Activated gamma-delta T cell (primary cell): ENCODE data around the gene CEP72.
A peak's percentile ranks its signal among the peaks of the same experiment; 100 is the strongest.
"Not testable (repeated sequence)": the region's sequence is repeated elsewhere in the genome, so short reads cannot be mapped to it uniquely, and the experiment has no call there.

Experiments
- DNase-seq: peaks from one replicate; lab custom pipeline; 2025; lab: John Stamatoyannopoulos, UW
- total RNA-seq, 2 donors: gene quantifications; one replicate each; lab custom pipeline; 2026; lab: John Stamatoyannopoulos, UW

CEP72 gene
- 12.8 to 12.9 reads per million in 2 donors for total RNA-seq

DNA sequence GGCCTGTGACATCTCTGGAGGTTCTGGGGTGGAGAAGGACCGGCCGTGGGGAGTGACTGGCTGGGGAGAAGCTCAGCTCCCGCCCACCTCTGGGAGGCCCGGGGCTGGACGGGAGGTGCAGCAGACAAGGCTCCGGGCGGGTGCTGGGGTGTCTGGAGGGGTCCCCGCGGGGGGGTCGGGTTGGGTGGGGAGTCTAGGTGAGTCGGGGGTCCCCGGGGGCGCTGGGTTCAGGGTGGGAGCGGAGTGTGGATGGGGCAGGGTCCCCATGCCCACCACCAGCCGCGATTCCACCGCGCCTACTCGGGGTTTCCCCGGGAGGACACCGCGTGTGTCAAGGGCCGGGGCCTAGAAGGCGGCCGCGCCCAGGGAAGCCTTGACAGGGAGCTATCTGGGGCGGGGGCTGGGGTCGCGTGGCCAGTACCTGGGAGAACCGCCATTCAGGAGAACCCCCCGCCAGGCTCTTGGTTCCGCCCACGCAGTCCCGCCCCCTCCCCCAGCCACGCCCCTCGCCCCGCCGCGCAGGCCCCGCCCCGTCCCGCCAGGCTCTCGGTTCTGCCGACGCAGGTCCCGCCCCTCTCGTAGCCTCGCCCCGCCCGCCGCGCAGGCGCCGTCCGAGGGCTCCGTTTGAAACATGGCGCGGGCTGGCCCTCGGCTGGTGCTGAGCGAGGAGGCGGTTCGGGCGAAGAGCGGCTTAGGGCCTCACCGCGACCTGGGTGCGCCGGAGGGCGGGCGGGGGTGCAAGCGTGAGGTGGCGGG, at the start of gene CEP72:
Gene CEP72, plus strand, starts transcription at position 610 of the 756 bp plus-strand sequence. Its CDS starts 22 bp downstream, at position 632.
- DNase-seq: peak; percentile 91

DNA sequence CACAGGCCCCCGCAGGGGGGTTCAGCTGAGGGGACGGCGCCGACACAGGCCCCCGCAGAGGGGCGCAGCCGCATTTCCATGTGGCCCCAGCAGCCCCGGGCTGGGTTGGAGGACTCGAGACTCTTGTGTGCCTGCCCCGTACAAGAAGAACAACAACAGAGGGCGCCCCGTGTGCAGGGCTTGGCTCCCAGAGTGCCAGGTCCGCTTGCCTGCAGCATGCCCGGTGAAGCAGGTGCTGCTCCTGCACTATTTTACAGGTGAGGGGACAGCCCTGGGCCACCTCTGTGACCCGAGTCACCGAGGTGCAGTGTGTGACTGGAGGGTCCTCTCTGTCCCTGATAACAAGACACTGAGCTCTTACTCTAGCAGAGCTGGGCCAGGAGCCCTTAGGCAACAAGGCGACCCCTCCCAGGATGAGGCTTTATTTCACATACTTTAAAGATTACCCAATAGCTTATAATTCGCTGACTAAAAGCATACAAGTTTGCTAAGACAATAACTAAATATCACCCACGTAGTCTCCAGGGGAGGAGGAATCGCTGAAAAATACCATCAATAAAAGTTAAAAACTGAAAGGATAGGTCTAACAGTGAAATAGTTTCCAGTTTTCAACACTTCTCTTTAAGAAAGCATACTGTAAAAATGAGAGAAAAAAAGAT, 46.2 kb upstream of the CEP72 start:
- no peak for DNase-seq

DNA sequence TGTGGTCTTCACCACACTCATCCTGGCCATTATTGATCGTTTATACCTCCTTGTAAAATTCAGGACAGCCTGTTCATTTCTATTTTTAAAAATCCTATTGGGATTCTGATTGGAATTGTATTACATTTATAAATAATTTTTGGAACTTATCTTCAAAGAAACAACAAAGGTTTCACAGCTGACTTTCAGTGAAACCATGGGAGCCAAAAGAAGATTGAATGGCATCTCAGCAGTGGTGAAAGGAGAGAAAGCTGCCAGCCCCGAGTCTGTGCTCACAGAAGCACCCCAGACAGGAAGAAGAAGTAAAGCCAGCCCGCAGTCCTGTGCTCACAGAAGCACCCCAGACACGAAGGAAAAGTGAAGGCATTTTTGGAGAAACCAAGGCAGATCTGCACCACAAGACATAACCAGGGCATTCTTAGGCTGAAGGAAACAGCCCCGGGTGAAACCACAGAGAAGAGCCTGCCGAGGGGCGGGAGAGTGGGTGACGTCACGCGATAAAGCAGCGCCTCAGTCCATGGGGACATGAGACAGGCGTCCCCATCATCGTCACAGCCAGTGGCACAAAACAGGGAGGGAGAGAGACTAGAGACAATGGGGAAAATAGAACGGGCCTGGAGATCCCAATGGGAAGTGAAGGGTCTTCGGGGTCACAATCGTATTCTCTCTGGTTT, 45.4 kb upstream of the CEP72 start:
- no peak for DNase-seq

DNA sequence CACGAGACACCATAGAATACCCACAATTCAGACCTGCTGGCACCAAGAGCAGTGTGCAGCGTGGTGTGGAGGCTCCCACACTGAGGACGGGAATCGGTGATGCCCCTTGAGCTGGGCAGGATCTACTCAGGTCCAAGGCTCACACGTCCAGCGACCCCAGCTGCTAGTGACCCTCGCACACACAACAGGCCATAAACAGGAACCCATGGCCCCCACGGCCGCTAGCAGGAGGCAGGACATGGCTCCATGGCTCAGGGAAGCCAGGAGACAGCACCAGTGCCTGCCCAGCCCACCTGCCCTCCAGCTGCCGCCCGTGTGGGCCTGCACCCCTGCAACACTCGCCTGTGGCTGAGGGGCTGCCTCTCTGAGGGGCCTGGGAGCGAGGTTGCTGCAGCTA, 44.5 kb upstream of the CEP72 start:
- DNase-seq: no peak

GRCh38 chr5:568061-568781, 43.9 kb upstream of the CEP72 start:
- no peak for DNase-seq

DNA sequence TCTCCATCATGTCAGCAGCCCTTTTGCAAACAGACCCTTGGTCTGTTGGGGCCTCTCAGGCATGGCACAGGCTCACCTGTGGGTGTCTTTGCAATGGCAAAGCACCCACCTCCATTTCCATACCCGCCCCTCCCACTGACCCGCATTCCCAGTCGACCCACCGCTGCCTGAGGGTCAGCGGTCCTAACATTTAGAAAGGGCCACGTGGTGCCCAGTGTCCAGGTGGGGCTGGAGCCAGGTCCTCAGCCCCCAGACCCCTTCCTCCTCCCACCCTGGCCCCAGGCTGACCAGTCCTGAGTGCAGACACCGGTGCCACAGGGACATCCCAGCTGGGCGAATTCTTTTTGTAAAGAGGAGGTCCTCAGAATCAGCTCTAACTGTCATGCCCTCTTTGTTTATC, 43.3 kb upstream of the CEP72 start:
- DNase-seq: no peak

GRCh38 chr5:569358-569867, 42.7 kb upstream of the CEP72 start:
- DNase-seq: no peak

GRCh38 chr5:569868-570361, 42.2 kb upstream of the CEP72 start:
- DNase-seq: no peak

DNA sequence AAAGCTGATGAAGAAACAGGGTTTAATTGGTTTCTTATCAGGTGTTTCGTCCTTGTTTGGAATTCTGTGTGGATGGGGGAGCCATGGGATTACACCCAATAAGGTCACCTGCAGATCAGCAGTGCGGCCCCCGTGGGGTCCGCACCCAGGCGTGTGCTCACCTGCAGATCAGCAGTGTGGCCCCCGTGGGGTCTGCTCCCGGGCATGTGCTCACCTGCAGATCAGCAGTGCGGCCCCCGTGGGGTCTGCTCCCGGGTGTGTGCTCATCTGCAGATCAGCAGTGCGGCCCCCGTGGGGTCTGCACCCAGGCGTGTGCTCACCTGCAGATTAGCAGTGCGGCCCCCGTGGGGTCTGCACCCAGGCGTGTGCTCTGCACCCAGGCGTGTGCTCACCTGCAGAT, 41.7 kb upstream of the CEP72 start:
- no peak for DNase-seq

GRCh38 chr5:570886-571285, 41.3 kb upstream of the CEP72 start:
- DNase-seq: no peak

DNA sequence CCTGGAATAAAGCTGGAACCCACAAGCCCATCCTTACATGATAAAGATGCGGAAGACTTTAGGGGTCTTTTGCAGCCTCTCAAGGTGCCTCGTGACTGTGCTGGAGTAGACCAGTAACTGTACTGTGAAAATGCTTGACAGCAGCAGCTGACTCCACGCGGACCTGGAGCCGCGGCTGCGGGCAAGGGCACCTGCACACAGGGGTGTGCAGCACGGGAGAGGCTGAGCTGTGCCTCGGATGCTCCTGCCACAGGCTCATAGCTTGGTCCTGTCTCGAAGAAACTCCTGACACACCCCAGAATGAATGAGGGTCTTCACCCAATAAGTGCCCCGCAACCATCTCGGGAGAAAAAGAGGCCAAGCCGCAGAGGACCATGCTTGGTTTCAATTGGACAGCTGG, 40.3 kb upstream of the CEP72 start:
- no peak for DNase-seq

DNA sequence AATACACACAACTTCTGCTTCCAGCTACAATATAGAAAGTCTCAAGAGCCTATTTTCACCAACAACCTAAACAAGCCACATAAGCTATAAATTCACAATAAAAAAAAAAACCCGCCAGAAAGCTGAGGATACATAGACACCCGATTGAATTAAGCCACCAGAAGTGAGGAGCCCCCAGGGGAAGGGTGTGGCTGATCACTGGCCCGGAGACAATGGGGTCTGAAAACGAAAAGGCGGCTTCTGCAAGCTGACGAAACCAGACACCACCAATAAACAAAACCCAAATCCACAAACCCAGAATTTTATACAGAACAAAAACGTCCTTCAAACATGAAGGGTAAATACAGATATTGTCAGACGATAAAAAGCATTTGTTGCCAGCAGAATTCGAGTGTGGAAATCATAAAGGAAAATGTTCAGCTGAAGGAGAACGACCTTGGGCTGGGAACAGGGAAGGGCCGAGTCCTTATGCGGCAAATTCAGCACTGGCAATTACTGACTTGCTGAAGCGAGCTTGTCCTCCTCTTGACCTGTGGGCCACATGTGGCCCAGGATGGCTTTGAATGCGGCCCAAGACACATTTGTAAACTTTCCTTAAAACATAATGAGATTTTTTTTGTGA, 39.6 kb upstream of the CEP72 start:
- DNase-seq: no peak

GRCh38 chr5:573206-573605, 38.9 kb upstream of the CEP72 start:
- no peak for DNase-seq

GRCh38 chr5:573976-574375, 38.2 kb upstream of the CEP72 start:
- no peak for DNase-seq

- DNase-seq: no peak
Observed at GRCh38 chr5:574906-575305, 37.2 kb upstream of the CEP72 start.

GRCh38 chr5:575636-576035, 36.5 kb upstream of the CEP72 start:
- DNase-seq: no peak

DNA sequence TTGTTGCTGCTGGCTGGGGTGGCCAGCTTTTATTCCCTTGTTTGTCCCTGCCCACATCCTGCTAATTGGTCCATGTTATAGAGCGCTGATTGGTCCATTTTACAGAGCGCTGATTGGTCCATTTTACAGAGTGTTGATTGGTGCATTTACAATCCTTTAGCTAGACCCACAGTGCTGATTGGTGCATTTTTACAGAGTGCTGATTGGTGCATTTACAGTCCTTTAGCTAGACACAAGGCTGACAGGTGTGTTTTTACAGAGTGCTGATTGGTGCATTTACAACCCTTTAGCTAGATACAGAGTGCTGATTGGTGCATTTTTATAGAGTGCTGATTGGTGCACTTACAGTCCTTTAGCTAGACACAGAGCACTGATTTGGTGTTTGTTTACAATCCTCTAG, 34.9 kb upstream of the CEP72 start:
- DNase-seq: not testable (repeated sequence)

GRCh38 chr5:577800-578199, 34.3 kb upstream of the CEP72 start:
- DNase-seq: no peak

DNA sequence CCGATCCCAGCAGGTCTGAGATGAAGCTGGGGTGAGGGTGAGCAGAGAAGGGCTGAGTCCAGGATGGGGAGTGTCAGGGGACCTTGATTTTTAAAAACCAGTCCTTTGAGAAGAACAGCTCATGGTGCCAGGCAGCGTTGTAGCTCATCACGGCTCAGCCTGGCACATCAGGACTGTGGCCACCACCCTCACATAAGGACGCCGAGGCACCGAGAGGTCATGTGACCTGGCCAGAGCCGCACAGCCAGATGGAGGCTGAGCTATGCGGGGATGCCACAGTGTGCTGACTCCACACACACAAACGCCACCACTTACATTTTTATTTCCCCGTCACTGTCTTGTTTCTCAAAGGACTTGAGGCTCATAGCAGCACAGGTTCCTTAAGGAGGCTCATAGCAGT, 32.9 kb upstream of the CEP72 start:
- DNase-seq: no peak

- DNase-seq: no peak
Observed at GRCh38 chr5:579746-580366, 32.3 kb upstream of the CEP72 start.

- DNase-seq: no peak
Observed at GRCh38 chr5:580436-580835, 31.7 kb upstream of the CEP72 start.
